ENCODE results near the gene SUPT4H1. TPM values are rescaled to one million over a fixed set of nuclear protein-coding genes. Genes with fewer than 3 reads are reported as not detected.

Gene SUPT4H1
- total RNA-seq, 1 experiment from 2014 or later: 100.0 TPM

DNA sequence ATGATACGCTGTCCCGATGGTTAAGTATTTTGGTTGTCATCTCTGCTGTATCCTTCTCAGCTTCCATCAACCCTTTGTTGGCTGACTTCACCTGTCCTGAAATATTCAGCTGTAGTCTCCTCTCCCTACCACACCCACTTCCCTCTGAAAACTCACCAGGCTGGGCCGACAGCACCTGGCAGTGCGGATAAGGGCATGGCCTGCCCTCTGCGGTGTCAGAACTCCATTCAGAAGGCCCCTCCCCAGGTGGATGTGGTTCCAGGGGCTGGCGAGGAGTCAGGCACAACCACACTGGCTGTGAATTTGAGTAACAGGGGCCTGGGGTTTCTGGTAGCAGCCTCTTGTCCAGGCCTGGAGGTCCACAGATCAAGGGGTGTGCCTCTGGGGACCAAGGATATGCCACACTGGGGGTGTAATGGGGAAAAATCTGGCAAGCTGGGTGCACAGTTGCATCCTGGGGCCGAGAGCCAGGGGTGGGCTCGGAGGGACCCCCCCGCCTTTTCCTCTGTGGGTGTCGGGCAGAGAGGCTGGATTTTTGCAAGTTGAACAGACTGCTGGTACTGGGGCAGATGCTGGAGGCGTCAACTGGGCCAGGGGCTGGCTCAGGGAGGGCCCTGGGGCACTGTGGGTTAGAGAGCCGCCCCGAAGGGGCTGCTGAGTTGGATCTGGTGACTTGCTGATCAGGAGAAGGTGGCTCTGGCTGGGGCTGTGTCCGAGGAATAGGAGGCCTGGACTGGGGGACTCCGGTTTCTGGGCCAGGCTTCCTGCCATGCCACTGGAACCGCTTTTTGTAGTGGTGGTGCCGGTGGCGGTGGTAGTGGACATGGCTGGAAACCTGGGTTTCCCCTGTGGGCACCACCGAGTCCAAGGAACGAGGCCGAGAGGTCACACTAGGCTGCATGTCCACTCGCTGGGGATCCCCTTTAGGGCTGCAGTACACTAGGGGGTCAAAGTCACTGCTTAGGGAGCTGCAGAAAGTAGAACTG lies 5.6 kb upstream of the SUPT4H1 start:
- Histone ChIP-seq H3K4me1 (ENCODE audit: insufficient read depth, low read length) (peaks cover 8% of the 10 kb centered on the region), H3F3A (ENCODE audit: low read length, unreplicated experiment) (no peaks in the 10 kb centered on the region), H3K9ac (ENCODE audit: low read length) (no peak overlapping the region), H3K9me3 (ENCODE audit: low read length) (no peaks in the 10 kb centered on the region), H4K20me1 (ENCODE audit: low read length) (no peaks in the 10 kb centered on the region), H3K9me2 (replicated peaks; ENCODE audit: low read length) (no peaks in the 10 kb centered on the region), H3K36me3 (ENCODE audit: low read depth, low read length) (no peaks in the 10 kb centered on the region), H3K27me3 (ENCODE audit: low read length) (no peaks in the 10 kb centered on the region), H2AFZ (ENCODE audit: low read length) (no peak overlapping the region), H3K4me3 (ENCODE audit: low read length) (no peak overlapping the region), H3K27ac (ENCODE audit: low read length) (no peak overlapping the region), H3K79me2 (ENCODE audit: low read length) (no peaks in the 10 kb centered on the region), H3K4me2 (ENCODE audit: low read length) (no peak overlapping the region)
- DNase-seq (no peak), ATAC-seq (no peak)
- TF ChIP-seq EZH2phosphoT487 (IDR thresholded peaks at IDR 0.05; ENCODE audit: borderline replicate concordance, low read length): no peak
- TF ChIP-seq, protein P1, sequence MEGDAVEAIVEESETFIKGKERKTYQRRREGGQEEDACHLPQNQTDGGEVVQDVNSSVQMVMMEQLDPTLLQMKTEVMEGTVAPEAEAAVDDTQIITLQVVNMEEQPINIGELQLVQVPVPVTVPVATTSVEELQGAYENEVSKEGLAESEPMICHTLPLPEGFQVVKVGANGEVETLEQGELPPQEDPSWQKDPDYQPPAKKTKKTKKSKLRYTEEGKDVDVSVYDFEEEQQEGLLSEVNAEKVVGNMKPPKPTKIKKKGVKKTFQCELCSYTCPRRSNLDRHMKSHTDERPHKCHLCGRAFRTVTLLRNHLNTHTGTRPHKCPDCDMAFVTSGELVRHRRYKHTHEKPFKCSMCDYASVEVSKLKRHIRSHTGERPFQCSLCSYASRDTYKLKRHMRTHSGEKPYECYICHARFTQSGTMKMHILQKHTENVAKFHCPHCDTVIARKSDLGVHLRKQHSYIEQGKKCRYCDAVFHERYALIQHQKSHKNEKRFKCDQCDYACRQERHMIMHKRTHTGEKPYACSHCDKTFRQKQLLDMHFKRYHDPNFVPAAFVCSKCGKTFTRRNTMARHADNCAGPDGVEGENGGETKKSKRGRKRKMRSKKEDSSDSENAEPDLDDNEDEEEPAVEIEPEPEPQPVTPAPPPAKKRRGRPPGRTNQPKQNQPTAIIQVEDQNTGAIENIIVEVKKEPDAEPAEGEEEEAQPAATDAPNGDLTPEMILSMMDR (conservative IDR thresholded peaks at IDR 0.05; ENCODE audit: low read depth, low read length): no peak
- TF ChIP-seq EZH2 (IDR thresholded peaks at IDR 0.05; ENCODE audit: low read length, unreplicated experiment): no peak
- BruUV-seq (replicated peaks): no TSS peak
- intact Hi-C loops (cut with micrococcal nuclease): loop anchor here (10.0 kb wide), 1 partner anchor 157 kb away; the partner anchor contains the start of gene MTMR4
- ChIA-PET POLR2A (ENCODE audit: unreplicated experiment) (no interaction called here), CTCF (no interaction called here)

DNA sequence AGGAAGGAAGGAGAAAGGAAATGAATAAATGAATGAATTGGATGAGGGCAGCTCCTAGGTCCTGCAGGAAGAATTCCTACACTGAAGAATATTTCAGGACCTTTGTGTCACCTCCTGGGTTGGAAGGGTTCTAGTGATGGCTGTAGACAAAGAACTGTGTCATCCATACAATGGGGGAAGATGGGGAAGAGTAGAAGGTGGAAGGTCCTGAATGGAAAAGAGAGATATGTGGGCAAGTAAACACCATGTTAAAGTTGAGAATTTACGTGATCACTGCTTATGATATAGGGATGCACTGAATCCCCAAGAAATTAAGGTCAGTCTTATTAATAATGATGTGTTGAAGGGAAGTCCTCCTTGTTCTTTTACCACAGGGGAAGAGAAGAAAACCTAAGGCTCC lies 4.2 kb upstream of the SUPT4H1 start:
- no TSS peak for BruUV-seq (replicated peaks)
- POLR2A ChIA-PET (ENCODE audit: unreplicated experiment): no interaction called here

More for the DNA sequence above, 4.2 kb upstream of the SUPT4H1 start:
- TF ChIP-seq EZH2 (IDR thresholded peaks at IDR 0.05; ENCODE audit: low read length, unreplicated experiment): no peak
- no peak for TF ChIP-seq EZH2phosphoT487 (IDR thresholded peaks at IDR 0.05; ENCODE audit: borderline replicate concordance, low read length)
- TF ChIP-seq, protein P1 (conservative IDR thresholded peaks at IDR 0.05; ENCODE audit: low read depth, low read length): no peak
- H3K36me3 ChIP-seq (ENCODE audit: low read depth, low read length): no peaks in the 10 kb centered on the region
- H2AFZ ChIP-seq (ENCODE audit: low read length): no peak overlapping the region
- intact Hi-C loops (cut with micrococcal nuclease): loop anchor here (10.0 kb wide), 1 partner anchor 159 kb away; the partner anchor contains the start of gene MTMR4
- DNase-seq (no peak), ATAC-seq (no peak)
- H3K9me2 ChIP-seq (replicated peaks; ENCODE audit: low read length): no peaks in the 10 kb centered on the region
- H3K4me1 ChIP-seq (ENCODE audit: insufficient read depth, low read length): peaks cover 10% of the 10 kb centered on the region
- no peak overlapping the region for H3K4me3 ChIP-seq (ENCODE audit: low read length)
- H3K79me2 ChIP-seq (ENCODE audit: low read length): peaks cover 8% of the 10 kb centered on the region
- no peaks in the 10 kb centered on the region for H3F3A ChIP-seq (ENCODE audit: low read length, unreplicated experiment)
- CTCF ChIA-PET: interaction anchor here (0.7 kb wide), 1 partner anchor 693 kb away, joined by 6 read pairs; no protein-coding TSS in a partner anchor
- H3K9me3 ChIP-seq (ENCODE audit: low read length): no peaks in the 10 kb centered on the region
- no peaks in the 10 kb centered on the region for H3K27me3 ChIP-seq (ENCODE audit: low read length)
- H4K20me1 ChIP-seq (ENCODE audit: low read length): no peaks in the 10 kb centered on the region
- no peak overlapping the region for H3K9ac ChIP-seq (ENCODE audit: low read length)
- H3K4me2 ChIP-seq (ENCODE audit: low read length): no peak overlapping the region
- H3K27ac ChIP-seq (ENCODE audit: low read length): no peak overlapping the region

All from PC-3 (cell line).